Fibroblast of lung (primary cell): ENCODE measurements around the gene EYS. TPM values are rescaled to one million over a fixed set of nuclear protein-coding genes. Genes with fewer than 3 reads are reported as not detected.

Experiments used
- DNase-seq, 2 donors: peaks; one replicate each; pipeline versions ENCODE4 v3.0.0 to v3.0.0-alpha.2; 2010; ENCODE audit warnings: low read depth in 2 of 2
- H2AFZ ChIP-seq: 2 replicates; pipeline ENCODE4 v1.5.1; 2012; ENCODE audit warnings: low read length, control low read depth, inconsistent platforms
- H3K27ac ChIP-seq: 2 replicates; pipeline ENCODE4 v1.5.1; 2011; ENCODE audit warnings: low read length, control low read depth; ENCODE audit not compliant: insufficient read depth
- H3K27me3 ChIP-seq: 2 replicates; pipeline ENCODE4 v1.5.1; 2011; ENCODE audit warnings: mild to moderate bottlenecking, low read length; ENCODE audit not compliant: control insufficient read depth, insufficient read depth
- H3K36me3 ChIP-seq: 2 replicates; pipeline ENCODE4 v1.5.1; 2011; ENCODE audit warnings: low read length; ENCODE audit not compliant: control insufficient read depth, insufficient read depth
- H3K4me1 ChIP-seq: 2 replicates; pipeline ENCODE4 v1.5.1; 2011; ENCODE audit warnings: low read length; ENCODE audit not compliant: control insufficient read depth, insufficient read depth; ENCODE audit errors: extremely low read depth
- H3K4me2 ChIP-seq: 2 replicates; pipeline ENCODE4 v1.5.1; 2011; ENCODE audit warnings: low read length, control low read depth; ENCODE audit not compliant: insufficient read depth; ENCODE audit errors: extremely low read depth
- H3K4me3 ChIP-seq, 4 experiments: fragments of 200-600 bp in 1 of 4; sonication (generic) in 1 of 4; replicated peaks in 1 of 4; 2 replicates each; pipeline ENCODE4 v1.5.1; 2011 to 2016; ENCODE audit warnings: low read length in 4 of 4, low read depth in 3 of 4, mild to moderate bottlenecking in 3 of 4, control low read depth in 2 of 4, inconsistent platforms in 1 of 4, mixed read lengths in 1 of 4; ENCODE audit not compliant: insufficient read depth in 1 of 4; ENCODE audit errors: control extremely low read depth in 1 of 4
- H3K79me2 ChIP-seq: 2 replicates; pipeline ENCODE4 v1.5.1; 2012; ENCODE audit warnings: mild to moderate bottlenecking, low read length, inconsistent platforms; ENCODE audit not compliant: control insufficient read depth, insufficient read depth
- H3K9ac ChIP-seq: 2 replicates; pipeline ENCODE4 v1.5.1; 2011; ENCODE audit warnings: mild to moderate bottlenecking, low read length, control low read depth; ENCODE audit not compliant: insufficient read depth
- H3K9me3 ChIP-seq: 2 replicates; pipeline ENCODE4 v1.5.1; 2012; ENCODE audit warnings: low read depth, low read length; ENCODE audit not compliant: control insufficient read depth, insufficient read depth
- H4K20me1 ChIP-seq: 2 replicates; pipeline ENCODE4 v1.5.1; 2011; ENCODE audit warnings: low read length; ENCODE audit not compliant: control insufficient read depth, insufficient read depth; ENCODE audit errors: extremely low read depth
- EZH2 ChIP-seq: IDR thresholded peaks from 2 replicates; pipeline ENCODE4 v1.5.1; 2012; ENCODE audit warnings: low read length, control low read depth, mild to moderate bottlenecking; ENCODE audit errors: missing control alignments
- polyA plus RNA-seq, 2 donors: library from polyadenylated mRNA; depleted of rRNA in 1 of 2; stranded (reverse) in 1 of 2; unstranded in 1 of 2; fragments of >200 nt; gene quantifications; 2 replicates each; pipeline ENCODE4 v1.2.1, GENCODE V29; 2011 to 2012; ENCODE audit warnings: missing spikeins in 1 of 2
- total RNA-seq: library from RNA; depleted of rRNA; stranded (reverse); fragments of >200 nt; gene quantifications from 2 replicates; pipeline ENCODE4 v1.2.1, GENCODE V29; 2014
- TF ChIP-seq, protein P1 (sequence below), 2 donors: IDR thresholded peaks in 1 of 2; conservative IDR thresholded peaks in 1 of 2; 1 replicate in 1 of 2; 2 replicates in 1 of 2; pipeline ENCODE4 v1.5.1; 2011 to 2012; ENCODE audit warnings: low read length in 2 of 2, control low read depth in 1 of 2, inconsistent platforms in 1 of 2, low read depth in 1 of 2, mild to moderate bottlenecking in 1 of 2

Gene EYS
- total and polyA plus RNA-seq, 2 donors (not counting 1 experiment from before 2014, with no cell fraction given) = under 0.01 TPM; not detected in 1

DNA sequence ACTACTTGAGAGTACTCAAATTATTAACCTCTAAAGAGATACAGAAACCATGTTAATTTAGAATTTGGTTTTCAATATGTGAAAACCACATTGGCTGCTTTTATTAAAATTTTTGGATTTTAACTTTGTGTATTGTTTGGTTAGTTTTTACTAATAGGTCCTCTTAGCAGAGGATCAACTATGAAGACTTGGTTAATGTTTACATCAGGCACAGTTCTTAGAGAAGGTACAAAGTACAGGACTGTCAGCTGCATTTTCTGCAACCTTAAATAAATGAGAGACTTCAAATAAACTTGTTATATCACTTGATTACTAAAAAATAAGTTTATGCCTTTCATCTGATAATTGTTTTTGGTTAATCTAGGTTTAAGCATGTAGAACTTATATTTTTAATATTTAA lies 1982.3 kb downstream of the EYS start:
- no peak overlapping the region for H2AFZ ChIP-seq
- TF ChIP-seq, protein P1, sequence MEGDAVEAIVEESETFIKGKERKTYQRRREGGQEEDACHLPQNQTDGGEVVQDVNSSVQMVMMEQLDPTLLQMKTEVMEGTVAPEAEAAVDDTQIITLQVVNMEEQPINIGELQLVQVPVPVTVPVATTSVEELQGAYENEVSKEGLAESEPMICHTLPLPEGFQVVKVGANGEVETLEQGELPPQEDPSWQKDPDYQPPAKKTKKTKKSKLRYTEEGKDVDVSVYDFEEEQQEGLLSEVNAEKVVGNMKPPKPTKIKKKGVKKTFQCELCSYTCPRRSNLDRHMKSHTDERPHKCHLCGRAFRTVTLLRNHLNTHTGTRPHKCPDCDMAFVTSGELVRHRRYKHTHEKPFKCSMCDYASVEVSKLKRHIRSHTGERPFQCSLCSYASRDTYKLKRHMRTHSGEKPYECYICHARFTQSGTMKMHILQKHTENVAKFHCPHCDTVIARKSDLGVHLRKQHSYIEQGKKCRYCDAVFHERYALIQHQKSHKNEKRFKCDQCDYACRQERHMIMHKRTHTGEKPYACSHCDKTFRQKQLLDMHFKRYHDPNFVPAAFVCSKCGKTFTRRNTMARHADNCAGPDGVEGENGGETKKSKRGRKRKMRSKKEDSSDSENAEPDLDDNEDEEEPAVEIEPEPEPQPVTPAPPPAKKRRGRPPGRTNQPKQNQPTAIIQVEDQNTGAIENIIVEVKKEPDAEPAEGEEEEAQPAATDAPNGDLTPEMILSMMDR (conservative IDR thresholded peaks at IDR 0.05 in 1 of 2, IDR thresholded peaks at IDR 0.05 in 1 of 2; ENCODE audit: low read depth in 1 of 2, low read length in 2 of 2) = no peak
- TF ChIP-seq EZH2 = no peak
- no peak overlapping the region for H3K27ac ChIP-seq
- no peaks in the 10 kb centered on the region for H3K27me3 ChIP-seq
- H3K79me2 ChIP-seq = no peaks in the 10 kb centered on the region
- H3K36me3 ChIP-seq = no peaks in the 10 kb centered on the region
- H3K4me3 ChIP-seq = no peak overlapping the region
- H3K4me1 ChIP-seq = no peaks in the 10 kb centered on the region
- H3K9ac ChIP-seq = no peak overlapping the region
- H3K4me2 ChIP-seq = no peak overlapping the region
- no peak for DNase-seq
- no peaks in the 10 kb centered on the region for H3K9me3 ChIP-seq
- H4K20me1 ChIP-seq = no peaks in the 10 kb centered on the region

DNA sequence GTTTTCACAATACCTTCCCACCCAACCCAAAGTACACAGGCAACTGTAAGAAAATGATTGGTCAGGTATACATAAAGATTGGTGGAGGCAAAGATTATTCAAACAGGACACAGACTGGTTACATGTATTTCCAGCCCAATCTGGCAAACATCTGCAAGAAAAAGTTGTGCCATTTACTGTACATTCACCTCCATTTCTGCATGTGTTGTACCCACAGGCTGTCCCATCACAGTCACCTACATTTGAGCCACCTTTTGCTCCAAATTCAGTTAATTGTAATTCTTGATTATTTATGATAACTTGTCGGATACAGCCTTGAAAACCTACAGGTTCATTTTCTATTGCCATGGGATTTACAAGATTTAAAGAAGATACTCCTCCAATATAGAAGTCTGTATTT lies 1985.8 kb downstream of the EYS start:
- H3K9me3 ChIP-seq = no peaks in the 10 kb centered on the region
- no peaks in the 10 kb centered on the region for H4K20me1 ChIP-seq
- H3K27me3 ChIP-seq = no peaks in the 10 kb centered on the region
- H3K4me1 ChIP-seq = no peaks in the 10 kb centered on the region
- H3K9ac ChIP-seq = no peak overlapping the region
- DNase-seq = no peak
- H3K36me3 ChIP-seq = no peaks in the 10 kb centered on the region
- no peak overlapping the region for H2AFZ ChIP-seq
- TF ChIP-seq, protein P1 (conservative IDR thresholded peaks at IDR 0.05 in 1 of 2, IDR thresholded peaks at IDR 0.05 in 1 of 2; ENCODE audit: low read depth in 1 of 2, low read length in 2 of 2) = no peak
- no peak for TF ChIP-seq EZH2
- H3K27ac ChIP-seq = no peak overlapping the region
- H3K79me2 ChIP-seq = no peaks in the 10 kb centered on the region
- H3K4me3 ChIP-seq = no peak overlapping the region
- no peak overlapping the region for H3K4me2 ChIP-seq

GRCh38 chr6:63716169-63716568 lies 1990.9 kb downstream of the EYS start:
- no peaks in the 10 kb centered on the region for H3K79me2 ChIP-seq
- TF ChIP-seq, protein P1 (conservative IDR thresholded peaks at IDR 0.05 in 1 of 2, IDR thresholded peaks at IDR 0.05 in 1 of 2; ENCODE audit: low read depth in 1 of 2, low read length in 2 of 2) = no peak
- TF ChIP-seq EZH2 = no peak
- H3K4me1 ChIP-seq = no peaks in the 10 kb centered on the region
- H3K27me3 ChIP-seq = no peaks in the 10 kb centered on the region
- H3K9me3 ChIP-seq = no peaks in the 10 kb centered on the region
- no peak overlapping the region for H3K4me2 ChIP-seq
- H2AFZ ChIP-seq = no peak overlapping the region
- no peak overlapping the region for H3K4me3 ChIP-seq
- no peaks in the 10 kb centered on the region for H4K20me1 ChIP-seq
- H3K36me3 ChIP-seq = peaks cover 2% of the 10 kb centered on the region
- H3K27ac ChIP-seq = no peak overlapping the region
- no peak for DNase-seq
- H3K9ac ChIP-seq = no peak overlapping the region
